Measurements from ENCODE around the gene SIPA1.
A peak's percentile ranks its signal among the peaks of the same experiment; 100 is the strongest.

SIPA1 gene

GRCh38 chr11:65637794-65638419, at the start of gene SIPA1:
TSS of gene SIPA1 (plus strand) at chr11:65638101. CDS start at chr11:65640922, 2,821 bp downstream.
- H3K36me3 Mint-ChIP-seq: peaks cover 43 to 60% of the 10 kb centered on the region in 2 donors
- H3K4me1 Mint-ChIP-seq: peaks cover 33 to 72% of the 10 kb centered on the region in 2 donors
- ATAC-seq (replicated peaks): peak; percentile 38 to 41
- peak; percentile 68 for DNase-seq
- no peaks in the 10 kb centered on the region for H3K9me3 Mint-ChIP-seq
- H3K27me3 Mint-ChIP-seq: no peaks in the 10 kb centered on the region
- peak within 1 kb of the TSS; percentile 91 to 92 for H3K4me3 Mint-ChIP-seq
- peak within 1 kb of the TSS; percentile 98 for H3K27ac Mint-ChIP-seq

DNA sequence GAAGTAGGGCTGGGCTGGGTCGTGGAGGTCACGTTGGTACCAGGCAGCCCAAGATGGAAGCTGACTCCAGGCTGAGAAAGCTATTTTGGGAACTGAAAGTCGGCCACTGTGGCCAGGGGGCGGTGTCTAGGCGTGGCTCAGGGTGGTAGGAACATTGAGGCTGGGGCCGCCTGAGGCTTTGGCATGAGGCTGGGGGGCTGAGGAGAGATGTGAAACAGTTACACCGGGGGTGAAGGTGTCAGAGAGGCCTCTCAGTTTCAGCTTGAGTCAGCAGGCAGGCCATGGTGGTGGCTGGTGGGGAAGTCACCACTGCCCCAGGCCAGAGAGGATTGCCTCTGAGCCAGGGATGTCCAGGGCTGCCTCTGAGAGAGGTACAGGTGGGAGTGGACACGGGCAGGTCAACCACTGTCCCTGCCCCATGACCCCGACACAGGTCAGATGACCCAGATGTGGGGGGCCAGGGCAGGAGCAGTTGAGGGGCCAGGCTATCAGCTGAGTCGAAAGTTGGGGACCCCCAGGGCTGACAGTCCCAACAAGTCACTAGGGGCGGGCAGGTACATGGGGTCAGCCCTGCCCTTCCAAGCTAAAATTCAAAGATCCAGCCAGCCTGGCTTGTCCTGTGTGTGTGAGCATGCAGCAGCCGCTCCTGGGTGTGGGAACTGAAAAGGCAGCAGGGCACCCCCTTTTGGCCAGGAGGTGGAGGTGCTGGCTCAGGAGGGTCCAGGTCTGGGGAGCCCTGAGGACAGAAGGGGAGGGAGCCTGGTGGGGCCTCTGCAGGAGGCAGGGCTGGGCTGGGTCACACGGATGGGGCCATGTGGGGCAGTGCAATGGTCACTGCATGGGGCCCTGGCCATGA, 49.5 kb upstream of the SIPA1 start:
- peak; percentile 92 for DNase-seq
- Mint-ChIP-seq H3K27ac (peak overlapping the region; percentile 97), H3K4me1 (peaks cover 44 to 63% of the 10 kb centered on the region in 2 donors), H3K4me3 (peak overlapping the region; percentile 78), H3K36me3 (peaks cover 47 to 68% of the 10 kb centered on the region in 2 donors), H3K27me3 (no peaks in the 10 kb centered on the region), H3K9me3 (no peaks in the 10 kb centered on the region)
- peak; percentile 88 to 89 for ATAC-seq (replicated peaks)

DNA sequence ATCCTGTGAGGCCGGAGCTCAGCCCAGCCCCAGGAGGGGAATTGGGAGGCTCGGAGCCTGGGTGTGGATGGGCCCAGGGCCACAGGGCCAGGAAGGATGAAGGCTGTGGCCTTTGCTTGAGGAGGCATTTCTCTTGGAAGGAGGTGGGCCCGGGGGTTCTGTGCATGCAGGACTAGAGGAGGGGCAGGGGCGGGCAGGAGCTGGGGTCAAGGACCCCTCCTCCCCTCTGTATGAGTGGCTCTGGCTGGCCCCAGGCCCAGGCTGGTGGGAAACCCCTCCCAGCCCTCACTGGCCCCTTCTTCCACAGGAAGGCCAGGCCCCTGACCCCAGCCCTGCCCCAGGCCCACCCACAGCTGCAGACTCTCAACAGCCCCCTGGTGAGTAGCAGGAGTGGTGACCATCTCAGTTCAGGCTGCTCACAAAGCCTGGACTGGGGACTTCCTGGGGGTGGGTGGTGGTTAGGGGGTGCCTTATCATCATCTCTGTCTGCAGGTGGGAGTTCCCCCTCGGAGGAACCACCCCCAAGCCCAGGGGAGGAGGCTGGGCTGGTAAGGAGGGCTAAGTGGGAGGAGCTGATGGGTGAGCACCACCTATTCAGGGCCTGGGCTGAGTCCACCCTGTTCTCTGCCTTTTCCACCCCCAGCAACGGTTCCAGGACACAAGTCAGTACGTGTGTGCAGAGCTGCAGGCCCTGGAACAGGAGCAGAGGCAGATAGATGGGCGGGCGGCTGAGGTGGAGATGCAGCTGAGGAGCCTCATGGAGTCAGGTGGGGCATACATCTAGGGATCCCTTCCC, 48.3 kb upstream of the SIPA1 start:
- Mint-ChIP-seq H3K4me1 (peaks cover 40 to 68% of the 10 kb centered on the region in 2 donors), H3K36me3 (peaks cover 45 to 67% of the 10 kb centered on the region in 2 donors), H3K4me3 (peak overlapping the region; percentile 78), H3K27me3 (no peaks in the 10 kb centered on the region), H3K27ac (peak overlapping the region; percentile 97), H3K9me3 (no peaks in the 10 kb centered on the region)
- DNase-seq (peak; percentile 64), ATAC-seq (replicated peaks) (peak; percentile 35 to 43)

DNA sequence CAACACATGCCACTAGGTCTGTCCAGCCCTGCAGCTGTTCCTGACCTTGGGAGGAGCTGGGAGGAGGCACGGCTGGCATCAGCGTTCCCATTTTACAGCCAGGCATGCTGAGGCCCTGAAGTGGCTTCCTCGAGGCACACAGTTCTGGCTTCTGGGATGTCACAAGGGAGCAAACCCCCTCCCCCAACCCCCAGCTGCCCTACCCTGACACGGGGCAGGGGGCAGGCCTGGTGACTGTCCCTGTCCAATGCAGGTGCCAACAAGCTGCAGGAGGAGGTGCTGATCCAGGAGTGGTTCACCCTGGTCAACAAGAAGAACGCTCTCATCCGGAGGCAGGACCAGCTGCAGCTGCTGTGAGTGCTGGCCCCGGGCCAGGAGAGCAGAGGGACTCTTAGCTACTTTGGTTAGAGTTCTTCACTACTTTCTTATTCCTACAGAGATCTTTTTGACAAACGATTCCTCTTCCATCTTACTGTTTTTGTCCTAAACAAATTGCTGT, 47.6 kb upstream of the SIPA1 start:
- Mint-ChIP-seq H3K9me3 (no peaks in the 10 kb centered on the region), H3K27ac (peak overlapping the region; percentile 76), H3K36me3 (peaks cover 48 to 70% of the 10 kb centered on the region in 2 donors), H3K4me1 (peaks cover 43 to 74% of the 10 kb centered on the region in 2 donors), H3K27me3 (no peaks in the 10 kb centered on the region), H3K4me3 (no peak overlapping the region)
- no peak for DNase-seq
- ATAC-seq (replicated peaks): no peak

GRCh38 chr11:65591939-65592857, 45.7 kb upstream of the SIPA1 start:
- ATAC-seq (replicated peaks): no peak
- Mint-ChIP-seq H3K36me3 (peaks cover 41 to 65% of the 10 kb centered on the region in 2 donors), H3K4me3 (no peak overlapping the region), H3K4me1 (peaks cover 37 to 64% of the 10 kb centered on the region in 2 donors), H3K9me3 (no peaks in the 10 kb centered on the region), H3K27me3 (no peaks in the 10 kb centered on the region), H3K27ac (no peak overlapping the region)
- no peak for DNase-seq

DNA sequence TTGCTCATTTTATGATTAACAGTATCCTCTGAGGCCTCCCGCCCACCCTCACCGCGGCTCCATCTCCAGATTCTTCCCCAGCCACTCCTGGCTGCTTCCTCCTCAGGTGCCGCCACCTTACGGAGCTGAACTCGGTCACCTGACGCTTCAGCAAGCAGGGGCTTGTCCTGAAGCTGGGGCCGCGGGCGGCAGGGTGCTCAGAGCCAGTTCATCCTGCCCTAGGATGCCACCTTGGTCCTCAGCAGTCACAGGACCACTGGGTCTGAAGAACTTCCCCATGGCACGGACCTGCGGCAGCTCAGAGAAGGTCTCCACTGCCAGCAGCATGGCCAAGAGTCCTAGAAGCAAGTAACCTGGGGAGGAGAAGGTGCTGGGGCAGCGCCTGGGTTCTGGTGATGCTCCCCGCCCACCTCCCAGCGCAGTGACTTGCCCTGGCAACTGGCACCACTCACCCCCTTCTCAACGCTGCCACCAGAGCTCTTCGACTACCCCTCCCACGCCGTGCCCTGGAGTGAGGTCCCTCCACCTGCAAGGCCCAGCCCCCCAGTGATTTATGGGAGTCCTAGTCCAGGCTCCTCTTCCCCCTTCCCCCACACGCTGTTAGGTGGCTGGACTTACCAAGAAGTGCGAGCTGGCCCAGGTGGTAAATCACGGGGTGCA, 44.9 kb upstream of the SIPA1 start:
- ATAC-seq (replicated peaks): no peak
- Mint-ChIP-seq H3K36me3 (peaks cover 47 to 64% of the 10 kb centered on the region in 2 donors), H3K27me3 (no peaks in the 10 kb centered on the region), H3K27ac (peak overlapping the region; percentile 51), H3K4me3 (no peak overlapping the region), H3K4me1 (peaks cover 30 to 56% of the 10 kb centered on the region in 2 donors), H3K9me3 (no peaks in the 10 kb centered on the region)
- DNase-seq: no peak

GRCh38 chr11:65593518-65594414, 44.1 kb upstream of the SIPA1 start:
- Mint-ChIP-seq H3K27me3 (no peaks in the 10 kb centered on the region), H3K4me1 (peaks cover 23 to 48% of the 10 kb centered on the region in 2 donors)

GRCh38 chr11:65595131-65595530, 42.8 kb upstream of the SIPA1 start:
- Mint-ChIP-seq H3K27me3 (no peaks in the 10 kb centered on the region), H3K4me3 (no peak overlapping the region), H3K4me1 (peaks cover 14 to 35% of the 10 kb centered on the region in 2 donors), H3K27ac (peak overlapping the region; percentile 31), H3K9me3 (no peaks in the 10 kb centered on the region), H3K36me3 (peaks cover 39 to 56% of the 10 kb centered on the region in 2 donors)
- no peak for DNase-seq
- ATAC-seq (replicated peaks): peak in 1 of 2 donors; percentile 14

More at GRCh38 chr11:65593518-65594414, 44.1 kb upstream of the SIPA1 start:
- H3K36me3 Mint-ChIP-seq: peaks cover 42 to 61% of the 10 kb centered on the region in 2 donors
- no peak overlapping the region for H3K4me3 Mint-ChIP-seq
- DNase-seq: no peak
- H3K9me3 Mint-ChIP-seq: no peaks in the 10 kb centered on the region
- peak overlapping the region; percentile 51 for H3K27ac Mint-ChIP-seq
- ATAC-seq (replicated peaks): peak; percentile 28 to 61

GRCh38 chr11:65595543-65596281, 42.2 kb upstream of the SIPA1 start, which contains the start of gene KCNK7:
TSS of gene KCNK7 (minus strand) at chr11:65595800. CDS start at chr11:65595772, 28 bp downstream.
- peak within 1 kb of the TSS; percentile 37 to 42 for H3K4me3 Mint-ChIP-seq
- H3K36me3 Mint-ChIP-seq: peaks cover 34 to 51% of the 10 kb centered on the region in 2 donors

DNA sequence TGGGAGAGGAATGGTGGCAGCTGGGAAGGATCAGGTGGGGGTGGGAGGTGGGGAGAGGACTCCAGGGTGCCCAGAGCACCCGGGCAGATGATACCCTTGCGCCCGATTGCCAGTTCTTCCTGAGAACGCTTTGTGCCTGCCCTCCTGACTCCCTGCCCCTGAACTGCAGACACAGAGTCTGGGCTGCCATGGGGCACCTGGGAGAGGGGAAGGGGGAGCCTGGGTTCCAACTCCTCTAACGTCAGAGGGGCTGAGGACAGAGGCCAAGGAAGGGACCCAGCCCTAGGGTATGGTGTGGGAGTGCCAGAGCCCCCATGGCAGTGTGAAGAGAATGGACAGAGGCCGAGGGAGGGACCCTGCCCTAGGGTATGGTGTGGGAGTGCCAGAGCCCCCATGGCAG, 41.4 kb upstream of the SIPA1 start:
- Mint-ChIP-seq H3K27ac (no peak overlapping the region), H3K27me3 (no peaks in the 10 kb centered on the region), H3K4me1 (peaks cover 9 to 35% of the 10 kb centered on the region in 2 donors), H3K9me3 (no peaks in the 10 kb centered on the region), H3K36me3 (peaks cover 33 to 47% of the 10 kb centered on the region in 2 donors), H3K4me3 (peak overlapping the region in 1 of 2 donors; percentile 37)
- ATAC-seq (replicated peaks) (no peak), DNase-seq (no peak)

More at GRCh38 chr11:65595543-65596281, 42.2 kb upstream of the SIPA1 start, which contains the start of gene KCNK7:
- no peaks in the 10 kb centered on the region for H3K27me3 Mint-ChIP-seq
- DNase-seq (no peak), ATAC-seq (replicated peaks) (peak in 1 of 2 donors; percentile 20)
- H3K9me3 Mint-ChIP-seq: no peaks in the 10 kb centered on the region
- peaks cover 9 to 31% of the 10 kb centered on the region in 2 donors for H3K4me1 Mint-ChIP-seq
- H3K27ac Mint-ChIP-seq: peak within 1 kb of the TSS; percentile 72

DNA sequence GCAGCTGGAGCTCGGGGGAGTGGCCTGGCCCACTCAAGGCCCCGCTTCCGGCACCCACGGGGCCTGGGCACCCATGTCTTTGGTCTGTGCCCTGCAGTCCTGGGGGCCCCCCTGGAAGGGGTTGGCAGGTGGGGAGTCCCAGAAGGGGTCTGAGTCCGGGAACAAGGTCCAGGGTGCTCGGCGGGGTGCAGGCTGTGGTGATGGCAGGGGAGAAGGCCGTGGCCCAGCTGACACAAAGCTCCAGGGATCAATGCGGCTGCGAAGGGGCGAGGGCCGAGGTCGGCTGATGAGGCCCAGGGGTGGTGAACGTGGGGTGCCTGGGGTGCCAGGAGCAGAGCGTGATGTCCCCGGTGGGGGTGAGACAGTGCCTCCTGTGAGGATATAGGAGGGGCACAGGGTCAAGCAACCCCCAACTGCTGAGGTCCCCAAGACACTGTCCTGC, 39.6 kb upstream of the SIPA1 start:
- Mint-ChIP-seq H3K27ac (peak overlapping the region; percentile 25), H3K36me3 (peaks cover 38 to 49% of the 10 kb centered on the region in 2 donors), H3K4me3 (no peak overlapping the region), H3K4me1 (peaks cover 12 to 38% of the 10 kb centered on the region in 2 donors), H3K27me3 (no peaks in the 10 kb centered on the region), H3K9me3 (no peaks in the 10 kb centered on the region)
- ATAC-seq (replicated peaks) (no peak), DNase-seq (no peak)
